Umbilical cord (tissue), 2 donors: ENCODE results near the gene ADCY3. TPM values are rescaled to one million over a fixed set of nuclear protein-coding genes. Genes with fewer than 3 reads are reported as not detected.
"Not testable (repeated sequence)": the region's sequence is repeated elsewhere in the genome, so short reads cannot be mapped to it uniquely, and the experiment has no call there.

ENCODE experiments used
- DNase-seq: peaks from one replicate; pipeline ENCODE4 v3.0.0-alpha.2; 2015; ENCODE audit warnings: low spot score
- total RNA-seq: library from RNA; depleted of rRNA; stranded (reverse); fragments of >200 nt; gene quantifications from one replicate; pipeline ENCODE4 v1.2.3, GENCODE V29; 2014; ENCODE audit warnings: low replicate concordance; ENCODE audit not compliant: insufficient read depth

The ADCY3 gene
- total RNA-seq, 1 donor from 2014 or later: 35.6 TPM

DNA sequence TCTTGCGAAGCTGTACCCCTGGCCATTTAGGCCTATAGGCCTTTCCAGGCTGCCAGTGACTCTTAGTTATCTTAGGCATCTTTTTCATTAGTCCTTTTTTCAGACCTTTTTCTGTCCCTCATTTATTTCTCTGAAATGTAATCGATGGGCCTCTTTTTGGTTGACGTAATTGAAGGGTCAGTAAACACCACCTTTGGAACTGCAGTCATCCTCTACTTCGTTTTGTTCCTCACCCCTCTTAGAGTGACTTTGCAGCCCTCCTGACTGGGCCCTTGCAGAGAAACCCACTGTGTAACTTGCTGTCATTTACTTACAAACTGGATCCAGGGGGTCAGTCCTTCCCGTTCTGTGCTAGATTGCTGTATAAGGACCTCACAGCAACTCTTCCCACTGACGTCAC lies 103.6 kb downstream of the ADCY3 start:
- no peak for DNase-seq

GRCh38 chr2:24815171-24815570 lies 104.9 kb downstream of the ADCY3 start:
- no peak for DNase-seq

DNA sequence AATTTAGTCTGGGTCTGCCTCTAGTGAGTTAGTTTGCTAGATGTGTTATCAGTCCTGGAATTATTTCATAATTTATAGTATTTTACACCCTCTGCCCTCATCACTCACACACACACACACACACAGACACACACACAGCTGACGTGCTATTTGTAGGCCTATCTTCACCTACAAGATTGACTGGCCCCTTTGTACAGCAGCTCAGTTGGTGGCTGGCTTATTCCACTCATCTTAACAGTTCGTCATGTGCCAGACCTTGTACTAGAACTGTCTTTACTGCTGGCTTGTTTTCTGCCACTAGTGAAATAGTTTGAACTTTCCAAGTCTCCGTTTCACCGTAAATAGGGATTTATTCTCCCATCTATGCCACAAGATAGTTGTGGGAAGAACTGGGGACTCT lies 105.5 kb downstream of the ADCY3 start:
- no peak for DNase-seq

GRCh38 chr2:24813691-24814137 lies 106.3 kb downstream of the ADCY3 start:
- no peak for DNase-seq

DNA sequence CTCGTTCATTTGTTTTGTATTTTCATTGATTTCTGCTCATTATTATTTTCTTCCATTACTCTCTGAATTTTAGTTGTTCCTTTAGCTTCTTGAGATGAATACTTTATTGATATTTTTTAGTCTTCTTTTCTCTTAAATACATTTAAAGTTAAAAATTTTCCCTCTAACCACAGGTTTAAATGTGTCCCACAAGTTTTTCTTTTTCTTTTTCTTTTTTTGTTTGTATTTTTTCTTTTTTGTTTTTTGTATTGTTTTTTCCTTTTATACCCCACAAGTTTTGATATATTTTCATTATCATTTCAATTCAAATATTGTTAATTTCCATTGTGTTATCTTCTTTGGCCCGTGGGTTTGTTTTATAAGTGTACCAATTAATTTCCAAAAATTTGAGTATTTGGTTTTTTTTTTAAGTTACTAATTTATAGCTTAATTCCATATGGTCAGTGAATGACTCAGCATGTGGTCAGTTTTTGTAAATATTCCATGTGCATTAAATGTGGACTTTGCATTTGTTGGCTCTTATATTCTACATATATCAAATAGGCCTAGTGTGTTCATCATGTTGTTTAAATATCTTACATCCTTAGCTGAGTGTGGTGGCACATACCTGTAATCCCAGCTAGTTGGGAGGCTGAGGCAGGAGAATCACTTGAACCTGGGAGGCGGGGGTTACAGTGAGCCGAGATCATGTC lies 110.6 kb downstream of the ADCY3 start:
- no peak for DNase-seq

DNA sequence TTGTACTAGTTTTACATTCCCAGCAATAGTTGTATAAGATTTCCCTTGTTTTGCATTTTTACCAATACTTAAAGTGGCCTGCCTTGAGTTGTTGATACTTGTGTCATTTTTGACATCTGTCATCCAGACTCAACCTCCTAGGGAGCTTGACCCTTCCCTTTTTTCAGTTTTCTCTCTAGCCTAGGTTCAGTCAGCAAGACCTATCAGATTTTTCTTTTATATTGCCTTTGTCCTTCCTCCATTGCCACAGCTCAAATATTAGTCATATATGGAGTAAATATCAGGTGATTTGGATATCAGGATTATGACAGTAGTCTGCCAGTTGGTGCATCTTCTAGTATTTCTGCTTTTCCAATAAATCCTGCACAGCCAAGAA lies 113.4 kb downstream of the ADCY3 start:
- no peak for DNase-seq

- not testable (repeated sequence) for DNase-seq
These were observed 114.0 kb downstream of the ADCY3 start for GRCh38 chr2:24805811-24806660.

DNA sequence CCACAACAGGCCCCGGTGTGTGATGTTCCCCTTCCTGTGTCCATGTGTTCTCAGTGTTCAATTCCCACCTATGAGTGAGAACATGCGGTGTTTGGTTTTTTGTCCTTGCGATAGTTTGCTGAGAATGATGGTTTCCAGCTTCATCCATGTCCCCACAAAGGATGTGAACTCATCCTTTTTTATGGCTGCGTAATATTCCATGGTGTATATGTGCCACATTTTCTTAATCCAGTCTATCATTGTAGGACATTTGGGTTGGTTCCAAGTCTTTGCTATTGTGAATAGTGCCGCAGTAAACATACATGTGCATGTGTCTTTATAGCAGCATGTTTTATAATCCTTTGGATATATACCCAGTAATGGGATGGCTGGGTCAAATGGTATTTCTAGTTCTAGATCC lies 119.5 kb downstream of the ADCY3 start:
- not testable (repeated sequence) for DNase-seq

DNA sequence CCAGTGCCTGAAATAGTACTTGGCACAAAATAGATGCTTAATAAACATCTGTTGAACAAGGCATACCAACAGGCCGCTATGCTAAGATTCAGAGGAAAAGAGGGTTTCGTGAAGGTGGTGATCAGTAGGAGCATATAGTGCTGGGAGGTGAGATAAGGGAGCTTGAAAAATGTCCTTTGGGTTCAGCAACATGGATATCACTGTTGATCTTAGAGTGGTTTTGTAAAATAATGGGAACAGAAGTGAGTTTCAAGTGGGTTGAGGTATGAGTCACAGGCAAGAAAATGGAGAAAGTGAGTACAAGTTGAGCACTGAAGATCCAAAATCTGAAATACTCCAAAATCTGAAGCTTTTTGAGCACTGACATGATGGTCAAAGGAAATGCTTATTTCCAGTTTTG lies 122.4 kb downstream of the ADCY3 start:
- no peak for DNase-seq

DNA sequence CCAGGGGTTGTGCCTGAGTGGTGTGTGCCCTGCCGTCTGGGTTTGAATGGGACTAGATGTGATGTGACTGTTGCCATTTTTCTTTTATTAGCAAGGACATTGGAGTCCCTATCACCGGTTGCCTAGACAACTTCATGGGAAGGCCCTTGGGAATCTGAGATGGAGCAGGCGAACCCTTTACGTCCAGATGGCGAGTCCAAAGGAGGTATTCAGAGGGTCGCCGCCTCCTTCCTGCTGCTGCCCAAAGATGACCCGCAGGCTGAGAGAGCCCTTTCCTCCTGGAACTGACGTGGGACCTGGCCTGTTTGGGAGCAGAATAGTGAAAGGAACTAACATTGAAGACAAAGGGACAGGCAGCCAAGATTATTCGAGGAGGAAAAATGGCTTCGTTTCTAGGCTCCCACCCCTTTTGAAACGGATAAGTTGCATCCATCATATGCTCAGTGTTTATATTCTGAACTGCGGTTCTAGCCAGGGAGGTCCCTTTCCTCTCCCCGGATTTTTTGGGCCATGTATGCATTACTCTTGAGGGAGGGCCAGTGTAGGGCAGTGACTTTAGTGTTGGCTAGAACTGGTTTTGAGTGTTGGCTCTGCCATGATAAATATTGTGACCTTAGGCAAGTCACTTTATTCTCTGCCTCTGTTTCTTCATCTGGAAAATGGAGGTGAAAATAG lies 126.1 kb downstream of the ADCY3 start:
- DNase-seq: peak; percentile 14

- DNase-seq: peak; percentile 99
These were observed 126.9 kb downstream of the ADCY3 start, which contains the start of the genes CENPO and PTRHD1 for GRCh38 chr2:24792874-24793760. Gene CENPO, plus strand, starts transcription at chr2:24793425. Its CDS starts 495 bp downstream, at chr2:24793920. Gene PTRHD1, minus strand, starts transcription at chr2:24793391. Its CDS starts 14 bp downstream, at chr2:24793377.

- no peak for DNase-seq
These were observed 127.5 kb downstream of the ADCY3 start for GRCh38 chr2:24792542-24792873.

- no peak for DNase-seq
These were observed 128.6 kb downstream of the ADCY3 start for GRCh38 chr2:24791452-24791851.

- DNase-seq: no peak
These were observed 131.2 kb downstream of the ADCY3 start for GRCh38 chr2:24788816-24789215.

DNA sequence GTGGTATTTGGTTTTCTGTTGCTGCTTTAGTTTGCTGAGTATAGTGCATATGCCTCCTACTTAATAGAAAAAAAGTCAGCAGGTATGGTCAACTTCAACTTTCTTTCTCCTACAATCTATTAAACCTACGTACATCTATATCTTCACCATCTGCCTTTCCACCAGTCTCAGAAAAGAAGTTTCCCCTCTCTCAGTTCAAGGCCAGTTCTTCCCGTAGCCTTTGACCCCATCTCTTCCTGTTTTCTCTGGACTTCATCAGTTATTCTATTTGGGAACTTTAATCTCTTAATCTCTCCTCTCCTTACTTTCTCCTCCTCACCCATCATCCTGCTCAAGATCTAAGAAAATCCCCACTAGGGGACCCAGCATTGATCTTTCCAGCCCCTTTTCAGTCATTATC lies 132.5 kb downstream of the ADCY3 start:
- no peak for DNase-seq

DNA sequence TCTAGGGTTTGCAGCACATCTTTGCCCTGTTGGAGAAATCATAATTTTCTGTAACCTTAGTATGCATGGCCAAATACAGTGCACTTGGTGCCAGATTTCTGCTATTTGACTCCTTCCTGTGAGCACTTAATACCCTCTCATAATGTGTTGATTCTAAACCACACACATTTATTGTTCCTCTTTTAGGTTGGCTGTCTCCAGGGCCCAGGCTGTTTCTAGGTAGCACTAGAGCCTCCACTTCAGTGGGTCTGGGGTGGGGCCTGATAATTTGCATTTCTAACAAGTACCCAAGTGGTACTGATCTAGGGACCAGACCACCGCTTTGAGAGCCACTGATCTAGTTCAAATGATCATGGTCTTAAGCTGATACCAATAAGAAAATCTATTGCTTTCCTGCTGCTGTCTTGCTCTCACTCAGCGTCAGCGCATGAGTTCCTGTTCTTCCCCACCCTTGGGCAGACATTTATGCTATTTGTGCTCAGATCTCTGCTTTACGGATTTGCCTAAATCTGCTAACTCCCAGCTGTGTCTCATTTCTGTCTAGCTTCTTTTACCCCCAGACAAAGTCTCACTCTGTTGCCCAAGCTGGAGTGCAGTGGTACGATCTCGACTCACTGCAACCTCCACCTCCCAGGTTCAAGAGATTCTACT lies 134.2 kb downstream of the ADCY3 start:
- no peak for DNase-seq

DNA sequence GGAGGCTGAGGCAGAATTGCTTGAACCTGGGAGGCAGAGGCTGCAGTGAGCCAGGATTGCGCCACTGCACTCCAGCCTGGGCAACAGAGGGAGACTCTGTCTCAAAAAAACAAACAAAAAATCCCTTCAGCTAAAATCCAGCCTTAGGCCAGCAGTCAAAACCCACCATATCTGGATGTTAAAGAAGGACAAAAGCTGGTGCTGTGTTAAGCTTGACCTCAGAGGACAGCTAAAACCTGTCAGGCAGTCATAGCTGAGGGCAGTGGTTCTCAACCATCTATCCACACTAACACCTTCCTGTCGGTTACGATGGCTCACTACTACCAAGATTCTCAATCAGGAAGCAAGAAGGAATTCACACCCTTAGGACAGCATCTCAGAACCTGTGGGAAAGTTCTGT lies 136.4 kb downstream of the ADCY3 start:
- DNase-seq: no peak

GRCh38 chr2:24779116-24779515 lies 140.9 kb downstream of the ADCY3 start:
- DNase-seq: no peak

GRCh38 chr2:24774373-24774772 lies 145.7 kb downstream of the ADCY3 start:
- no peak for DNase-seq

DNA sequence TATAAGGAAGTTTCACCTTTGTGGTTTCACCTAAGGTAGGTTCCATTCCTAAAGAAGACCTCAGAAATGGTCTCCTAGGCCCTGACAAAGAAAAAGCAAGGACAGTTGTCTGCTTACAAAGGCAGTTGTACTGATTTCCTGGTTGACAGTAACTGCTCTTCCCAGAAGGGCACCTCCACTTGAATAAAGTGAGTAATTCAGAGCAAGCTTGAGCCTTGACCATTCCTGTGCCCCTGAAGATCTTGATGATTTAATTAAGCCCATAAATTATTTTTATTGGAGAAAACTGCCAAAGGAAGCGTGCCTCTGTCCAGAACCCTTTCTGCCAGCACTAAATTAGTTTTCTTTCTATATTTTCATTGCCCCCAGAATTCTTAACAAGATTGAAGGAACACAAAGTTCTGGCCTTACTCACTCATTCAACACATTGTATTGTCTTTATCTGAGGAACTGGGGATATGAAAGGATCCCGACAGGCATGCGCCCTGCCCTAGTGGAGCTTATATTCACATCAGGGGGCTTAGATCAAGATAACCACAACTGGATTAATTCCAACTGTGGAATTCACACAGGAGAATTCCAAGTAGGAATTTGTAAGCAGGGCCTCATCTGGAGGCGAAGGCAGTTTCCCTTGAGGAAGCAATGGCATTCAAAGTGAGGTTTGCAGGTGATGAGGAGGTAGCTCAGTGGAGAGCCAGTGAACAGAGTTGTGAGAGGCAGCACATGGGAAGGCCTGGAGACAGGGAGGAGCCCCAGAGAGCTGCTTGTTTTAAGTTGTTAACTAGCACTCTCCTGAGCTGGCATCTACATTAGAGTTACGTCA lies 148.1 kb downstream of the ADCY3 start:
- peak; percentile 24 for DNase-seq
